Mesenchymal stem cell (in vitro differentiated cells and primary cell): ENCODE data around the gene PTPRA.

Experiments used
- DNase-seq: peaks from one replicate; pipeline ENCODE4 v3.0.0-alpha.2; 2013
- H2AFZ ChIP-seq: one replicate; pipeline ENCODE4 v1.6.1; 2013; ENCODE audit warnings: low read depth, mild to moderate bottlenecking, control low read depth, inconsistent platforms, low read length, moderate library complexity
- H2AK5ac ChIP-seq: 2 replicates; pipeline ENCODE4 v1.6.1; 2013; ENCODE audit warnings: low read length, moderate library complexity, mild to moderate bottlenecking, inconsistent platforms; ENCODE audit not compliant: severe bottlenecking
- H2BK120ac ChIP-seq: one replicate; pipeline ENCODE4 v1.6.1; 2013; ENCODE audit warnings: low read depth, mild to moderate bottlenecking, inconsistent platforms, low read length, moderate library complexity
- H2BK12ac ChIP-seq, 2 experiments: one replicate each; pipeline ENCODE4 v1.6.1; 2013; ENCODE audit warnings: inconsistent platforms in 2 of 2, low read length in 2 of 2, mild to moderate bottlenecking in 2 of 2, moderate library complexity in 2 of 2, control low read depth in 1 of 2
- H2BK15ac ChIP-seq: one replicate; pipeline ENCODE4 v1.6.1; 2013; ENCODE audit warnings: mild to moderate bottlenecking, low read depth, inconsistent platforms; ENCODE audit not compliant: poor library complexity, severe bottlenecking
- H2BK5ac ChIP-seq: 2 replicates; pipeline ENCODE4 v1.6.1; 2013; ENCODE audit warnings: low read depth, mild to moderate bottlenecking, low read length, control low read depth, inconsistent platforms; ENCODE audit not compliant: poor library complexity, severe bottlenecking
- H3K14ac ChIP-seq, 2 experiments: one replicate each; pipeline ENCODE4 v1.6.1; 2013; ENCODE audit warnings: inconsistent platforms in 2 of 2, low read length in 2 of 2, control low read depth in 1 of 2, mild to moderate bottlenecking in 1 of 2, moderate library complexity in 1 of 2
- H3K18ac ChIP-seq, 2 experiments: one replicate each; pipeline ENCODE4 v1.6.1; 2013; ENCODE audit warnings: inconsistent platforms in 2 of 2, low read length in 2 of 2, control low read depth in 1 of 2, low read depth in 1 of 2, mild to moderate bottlenecking in 1 of 2
- H3K23ac ChIP-seq, 2 experiments: one replicate each; pipeline ENCODE4 v1.6.1; 2013; ENCODE audit warnings: inconsistent platforms in 2 of 2, low read length in 2 of 2, mild to moderate bottlenecking in 2 of 2, moderate library complexity in 2 of 2, control low read depth in 1 of 2
- H3K27ac ChIP-seq: 2 replicates; pipeline ENCODE4 v1.5.1; 2013; ENCODE audit warnings: mild to moderate bottlenecking, moderate library complexity, low read length, control low read depth, inconsistent platforms; ENCODE audit not compliant: poor library complexity, severe bottlenecking
- H3K27me3 ChIP-seq, 2 experiments: 2 replicates each; pipeline versions ENCODE4 v1.6.1 to v1.7.0; 2013; ENCODE audit warnings: low read length in 2 of 2, mild to moderate bottlenecking in 2 of 2, moderate library complexity in 2 of 2, control low read depth in 1 of 2, inconsistent platforms in 1 of 2; ENCODE audit not compliant: control insufficient read depth in 1 of 2, insufficient read depth in 1 of 2
- H3K36me3 ChIP-seq, 2 experiments: 2 replicates each; pipeline versions ENCODE4 v1.6.1 to v1.7.0; 2013; ENCODE audit warnings: low read length in 2 of 2, control low read depth in 1 of 2, inconsistent platforms in 1 of 2, low read depth in 1 of 2, mild to moderate bottlenecking in 1 of 2; ENCODE audit not compliant: insufficient read depth in 2 of 2, control insufficient read depth in 1 of 2
- H3K4ac ChIP-seq, 2 experiments: one replicate each; pipeline ENCODE4 v1.6.1; 2013; ENCODE audit warnings: inconsistent platforms in 2 of 2, low read length in 2 of 2, mild to moderate bottlenecking in 2 of 2, moderate library complexity in 2 of 2, control low read depth in 1 of 2, low read depth in 1 of 2
- H3K4me1 ChIP-seq: 2 replicates; pipeline ENCODE4 v1.6.1; 2013; ENCODE audit warnings: low read depth, low read length, control low read depth; ENCODE audit not compliant: control insufficient read depth, insufficient read depth
- H3K4me2 ChIP-seq: 2 replicates; pipeline ENCODE4 v1.6.1; 2013; ENCODE audit warnings: low read length, mild to moderate bottlenecking, inconsistent platforms; ENCODE audit not compliant: poor library complexity, severe bottlenecking
- H3K4me3 ChIP-seq, 2 experiments: 2 replicates each; pipeline versions ENCODE4 v1.5.1 to v1.7.0; 2013; ENCODE audit warnings: low read length in 2 of 2, mild to moderate bottlenecking in 2 of 2, control low read depth in 1 of 2, low read depth in 1 of 2; ENCODE audit not compliant: insufficient read depth in 1 of 2
- H3K79me1 ChIP-seq: replicated peaks from 2 replicates; pipeline ENCODE4 v1.6.1; 2013; ENCODE audit warnings: mild to moderate bottlenecking, control low read depth, low read length, inconsistent platforms; ENCODE audit not compliant: poor library complexity, severe bottlenecking
- H3K9ac ChIP-seq: 2 replicates; pipeline ENCODE4 v1.7.0; 2013; ENCODE audit warnings: mild to moderate bottlenecking, low read length, moderate library complexity
- H3K9me3 ChIP-seq: 2 replicates; pipeline ENCODE4 v1.7.0; 2013; ENCODE audit warnings: mild to moderate bottlenecking, low read length; ENCODE audit not compliant: control insufficient read depth
- H4K8ac ChIP-seq: one replicate; pipeline ENCODE4 v1.6.1; 2013; ENCODE audit warnings: inconsistent platforms, mild to moderate bottlenecking, low read length, moderate library complexity
- H4K91ac ChIP-seq: one replicate; pipeline ENCODE4 v1.6.1; 2013; ENCODE audit warnings: mild to moderate bottlenecking, low read length, inconsistent platforms
- WGBS: methylation state at CpG from one replicate; pipeline ENCODE4 v1.1.7; 2013; ENCODE audit warnings: mixed read lengths; 5-methylcytosine and 5-hydroxymethylcytosine counted together

The PTPRA gene

DNA sequence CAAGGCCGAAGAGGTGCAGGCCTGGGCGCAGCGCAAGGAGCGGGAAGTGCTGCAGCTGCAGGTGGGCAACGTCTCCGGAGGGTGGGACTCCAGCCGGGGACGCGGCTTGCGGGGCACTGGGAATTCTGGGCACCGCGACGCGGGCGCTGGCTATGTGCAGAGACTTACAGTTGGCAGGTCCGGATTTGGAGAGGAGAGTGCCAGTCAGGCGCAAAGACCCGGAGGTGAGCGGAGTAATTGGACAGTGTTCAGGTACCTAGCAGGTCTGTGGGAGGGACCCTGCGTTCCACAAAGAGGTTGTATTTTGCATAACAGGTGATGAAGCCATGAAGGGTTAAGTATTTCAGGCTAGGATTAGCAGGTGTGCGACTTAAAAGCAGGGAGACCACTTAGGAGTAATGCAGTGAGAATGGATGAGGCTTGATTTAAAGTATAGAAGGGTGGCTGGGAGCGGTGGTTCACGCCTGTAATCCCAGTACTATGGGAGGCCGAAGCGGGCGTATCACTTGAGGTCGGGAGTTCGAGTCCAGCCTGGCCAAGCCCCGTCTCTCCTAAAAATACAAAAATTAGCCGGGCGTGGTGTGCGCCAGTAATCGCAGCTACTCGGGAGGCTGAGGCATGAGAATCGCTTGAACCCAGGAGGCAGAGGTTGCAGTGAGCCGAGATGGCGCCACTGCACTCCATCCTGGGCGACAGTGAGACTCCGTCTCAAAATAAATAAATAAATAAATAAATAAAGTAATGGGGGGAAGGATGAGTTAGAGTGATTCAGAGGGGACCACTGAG, 173.6 kb downstream of the PTPRA start:
- Histone ChIP-seq H2BK12ac (no peak overlapping the region), H4K91ac (no peak overlapping the region), H2BK15ac (no peak overlapping the region), H3K36me3 (peaks cover 32 to 45% of the 10 kb centered on the region in 2 experiments), H3K4ac (peak overlapping the region; percentile 0 to 57), H2AK5ac (no peak overlapping the region), H3K23ac (no peak overlapping the region), H3K27ac (no peak overlapping the region), H3K9ac (peak overlapping the region; percentile 91), H2BK5ac (no peak overlapping the region), H3K4me3 (peak overlapping the region; percentile 79 to 95), H3K14ac (peak overlapping the region in 1 of 2 experiments; percentile 22), H3K4me1 (peaks cover 24% of the 10 kb centered on the region), H4K8ac (peak overlapping the region; percentile 78), H3K27me3 (no peaks in the 10 kb centered on the region), H2AFZ (peak overlapping the region; percentile 83), H2BK120ac (no peak overlapping the region), H3K4me2 (peak overlapping the region; percentile 94), H3K79me1 (peaks cover 11% of the 10 kb centered on the region), H3K9me3 (no peaks in the 10 kb centered on the region), H3K18ac (peak overlapping the region; percentile 28 to 88)
- DNase-seq: no peak
- WGBS: 39% methylated on average over 35 of the region's 39 CpGs

DNA sequence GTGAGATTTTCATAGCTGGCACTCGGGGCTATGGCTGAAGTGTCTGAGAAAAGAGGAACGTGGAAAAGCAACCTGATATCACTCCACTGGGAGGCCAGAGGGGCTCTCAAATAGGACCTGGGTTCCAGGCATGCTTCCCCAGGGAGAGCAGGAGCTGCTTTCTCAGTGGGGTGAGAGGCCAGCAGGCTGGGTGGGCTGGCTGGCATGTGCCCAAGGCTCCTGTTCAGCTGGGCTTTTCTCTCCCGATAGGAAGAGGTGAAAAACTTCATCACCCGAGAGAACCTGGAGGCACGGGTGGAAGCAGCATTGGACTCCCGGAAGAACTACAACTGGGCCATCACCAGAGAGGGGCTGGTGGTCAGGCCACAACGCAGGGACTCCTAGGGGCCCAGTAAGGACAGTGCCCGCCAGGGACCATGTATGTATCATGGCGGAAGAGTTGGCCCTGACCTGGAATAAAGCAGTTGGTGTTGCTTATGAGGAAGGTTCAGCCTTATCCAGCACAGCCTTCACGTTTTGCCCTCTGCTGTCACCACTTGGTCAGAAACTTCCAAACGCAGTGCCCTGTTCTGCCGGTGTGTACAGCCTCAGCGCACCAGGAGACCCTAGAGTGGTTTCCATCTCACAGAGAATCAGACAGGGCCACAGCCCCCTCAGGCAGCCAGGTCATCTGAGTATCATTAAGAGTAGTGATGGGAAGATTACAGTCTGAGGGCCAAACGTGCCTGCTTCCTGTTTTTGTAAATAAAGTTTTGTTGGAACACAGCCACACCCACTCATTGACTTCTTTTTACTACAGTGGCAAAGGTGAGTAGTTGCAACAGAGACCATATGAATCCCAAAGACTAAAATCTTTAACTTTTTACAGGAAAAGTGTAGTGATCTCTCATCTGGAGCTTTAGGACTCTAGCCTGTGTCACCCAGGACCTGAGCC, 174.5 kb downstream of the PTPRA start:
- peaks cover 11% of the 10 kb centered on the region for H3K79me1 ChIP-seq
- H3K14ac ChIP-seq: no peak overlapping the region
- no peak for DNase-seq
- H3K23ac ChIP-seq: no peak overlapping the region
- H3K27ac ChIP-seq: no peak overlapping the region
- no peak overlapping the region for H2BK120ac ChIP-seq
- no peak overlapping the region for H2BK5ac ChIP-seq
- no peak overlapping the region for H3K4ac ChIP-seq
- no peaks in the 10 kb centered on the region for H3K27me3 ChIP-seq
- H3K9me3 ChIP-seq: no peaks in the 10 kb centered on the region
- peaks cover 29 to 42% of the 10 kb centered on the region in 2 experiments for H3K36me3 ChIP-seq
- no peak overlapping the region for H2AFZ ChIP-seq
- H2BK15ac ChIP-seq: no peak overlapping the region
- H4K8ac ChIP-seq: no peak overlapping the region
- no peak overlapping the region for H2AK5ac ChIP-seq
- 95% methylated on average over 13 of the region's 14 CpGs for WGBS
- no peak overlapping the region for H3K18ac ChIP-seq
- no peak overlapping the region for H3K4me2 ChIP-seq
- no peak overlapping the region for H3K9ac ChIP-seq
- no peak overlapping the region for H2BK12ac ChIP-seq
- no peak overlapping the region for H3K4me3 ChIP-seq
- H4K91ac ChIP-seq: no peak overlapping the region
- peaks cover 19% of the 10 kb centered on the region for H3K4me1 ChIP-seq

DNA sequence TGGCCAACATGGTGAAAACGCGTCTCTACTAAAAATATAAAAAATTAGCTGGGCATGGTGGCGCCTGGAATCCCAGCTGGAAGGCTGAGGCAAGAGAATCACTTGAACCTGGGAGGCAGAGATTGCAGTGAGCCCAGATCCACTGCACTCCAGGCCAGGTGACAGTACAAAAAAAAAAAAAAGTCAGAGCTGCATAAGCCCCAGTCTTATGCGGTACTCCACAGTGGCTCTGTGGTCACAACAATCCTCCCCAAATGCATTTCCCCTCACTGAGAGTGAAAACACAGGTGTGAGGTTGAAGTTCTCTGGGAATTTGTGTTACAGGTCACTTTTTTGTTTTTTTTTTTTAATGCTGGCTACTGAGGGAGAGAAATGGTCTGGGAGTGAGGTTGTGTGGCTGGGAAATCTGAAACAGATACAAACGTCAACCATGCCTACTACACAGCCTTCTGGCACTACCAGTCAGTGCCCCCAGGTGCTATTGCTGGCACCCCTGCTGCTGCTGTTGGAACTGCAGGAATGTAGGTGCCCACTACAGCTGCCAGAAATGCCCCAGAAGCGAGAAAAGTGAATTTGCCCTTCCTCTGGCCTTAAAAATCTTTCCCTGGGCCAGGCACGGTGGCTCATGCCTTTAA, 178.2 kb downstream of the PTPRA start:
- Histone ChIP-seq H3K9ac (no peak overlapping the region), H3K4me3 (no peak overlapping the region), H3K4ac (no peak overlapping the region), H3K4me2 (no peak overlapping the region), H4K91ac (no peak overlapping the region), H3K79me1 (peaks cover 11% of the 10 kb centered on the region), H2BK5ac (no peak overlapping the region), H2BK120ac (no peak overlapping the region), H3K27me3 (no peaks in the 10 kb centered on the region), H4K8ac (no peak overlapping the region), H3K9me3 (no peaks in the 10 kb centered on the region), H3K18ac (no peak overlapping the region), H2BK12ac (no peak overlapping the region), H3K23ac (no peak overlapping the region), H2BK15ac (no peak overlapping the region), H2AFZ (no peak overlapping the region), H3K14ac (no peak overlapping the region), H3K27ac (no peak overlapping the region), H2AK5ac (no peak overlapping the region), H3K36me3 (peaks cover 27 to 29% of the 10 kb centered on the region in 2 experiments), H3K4me1 (peaks cover 8% of the 10 kb centered on the region)
- no peak for DNase-seq
- 90% methylated on average over 6 of the region's 7 CpGs for WGBS
